Body of pancreas (tissue), 4 donors: ENCODE results near the gene NAB1. TPM values are rescaled to one million over a fixed set of nuclear protein-coding genes. Genes with fewer than 3 reads are reported as not detected.

Experiments
- ATAC-seq: fragments of 150-250 bp; one replicate; pipeline ENCODE4 v1.9.1; 2016
- DNase-seq, 4 donors: peaks; one replicate each; pipeline ENCODE4 v3.0.0-alpha.2; 2019
- H3K27ac ChIP-seq, 4 donors: fragments of 200-600 bp; sonication (generic); 1 replicate in 3 of 4; 2 replicates in 1 of 4; pipeline versions ENCODE4 v1.5.1 to v1.6.1; 2016 to 2019; ENCODE audit warnings: mild to moderate bottlenecking in 1 of 4, mixed read lengths in 1 of 4, moderate library complexity in 1 of 4
- H3K27me3 ChIP-seq, 2 donors: fragments of 200-600 bp; sonication (generic); one replicate each; pipeline ENCODE4 v1.6.0; 2016; ENCODE audit warnings: mild to moderate bottlenecking in 1 of 2
- H3K36me3 ChIP-seq, 2 donors: fragments of 200-600 bp; sonication (generic); replicated peaks in 1 of 2; 2 replicates each; pipeline ENCODE4 v1.5.1; 2016; ENCODE audit warnings: low read depth in 2 of 2; ENCODE audit not compliant: insufficient read depth in 1 of 2
- H3K4me1 ChIP-seq: fragments of 200-600 bp; sonication (generic); one replicate; pipeline ENCODE4 v1.6.0; 2016
- H3K4me3 ChIP-seq, 2 donors: fragments of 200-600 bp; sonication (generic); 1 replicate in 1 of 2; 2 replicates in 1 of 2; pipeline ENCODE4 v1.5.1; 2016 to 2019
- H3K9me3 ChIP-seq, 3 donors: fragments of 200-600 bp; sonication (generic); 1 replicate in 2 of 3; 2 replicates in 1 of 3; pipeline ENCODE4 v1.5.1; 2016
- POLR2A ChIP-seq, 3 donors: fragments of 450-650 bp; IDR thresholded peaks; one replicate each; pipeline ENCODE4 v1.6.1; 2016; ENCODE audit warnings: antibody characterized with exemption in 3 of 3, mild to moderate bottlenecking in 2 of 3
- WGBS, 2 donors: methylation state at CpG; one replicate each; pipeline ENCODE4 v1.1.5; 2017; 5-methylcytosine and 5-hydroxymethylcytosine counted together
- intact Hi-C: fragments of 100-400 bp; cut with DNase I; formaldehyde crosslinking; loops from one replicate; pipeline ENCODE4 v1.15.1; 2023
- total RNA-seq, 2 donors: library from RNA; depleted of rRNA; stranded (reverse); fragments of >200 nt; gene quantifications; one replicate each; pipeline ENCODE4 v1.1.0, GENCODE V29; 2016
- TF ChIP-seq, protein P1 (sequence below), 7 experiments: fragments of 450-650 bp in 4 of 7; fragments of 200-600 bp in 3 of 7; sonication (generic) in 3 of 7; IDR thresholded peaks; one replicate each; pipeline ENCODE4 v1.5.1; 2016 to 2019; ENCODE audit warnings: antibody characterized with exemption in 7 of 7

NAB1 gene
- total RNA-seq, 2 donors from 2014 or later: 19.8 to 30.1 TPM

DNA sequence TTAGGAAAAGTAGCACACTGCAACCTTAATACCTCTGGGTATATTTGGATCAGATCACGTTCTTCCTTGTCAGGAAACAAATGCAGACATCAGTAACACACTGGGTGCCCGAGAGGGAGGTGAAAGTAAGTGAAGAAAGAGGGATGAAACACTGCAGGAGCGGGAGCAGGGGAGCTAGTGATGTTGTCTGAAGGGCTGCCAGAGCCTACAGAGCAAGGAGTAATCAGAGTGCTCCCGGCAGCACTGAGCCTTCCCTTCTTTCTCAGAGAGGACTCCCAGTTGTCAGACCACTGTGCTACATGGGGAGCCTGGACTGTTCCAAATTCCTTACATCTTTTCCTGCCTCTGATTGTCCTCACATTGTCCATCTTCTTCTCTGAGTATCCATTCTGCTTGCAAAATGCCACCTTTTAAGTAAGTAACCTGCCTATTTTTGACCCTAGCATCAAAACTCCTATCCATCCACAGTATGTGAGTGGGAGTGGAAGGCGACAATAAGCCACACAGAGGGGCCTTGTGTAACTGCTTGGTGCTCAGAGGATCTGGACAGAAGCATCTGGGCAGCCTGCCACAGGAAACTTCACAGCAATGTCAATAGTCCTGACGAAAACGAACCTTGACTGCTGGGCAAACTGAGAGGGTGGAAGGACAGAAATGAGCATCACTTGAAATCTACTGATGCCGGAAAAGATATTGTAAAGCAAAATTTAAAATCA lies 10.8 kb upstream of the NAB1 start:
- intact Hi-C loops: no loop called here
- DNase-seq (peak in 2 of 4 donors; percentile 29 to 54), ATAC-seq (no peak)
- Histone ChIP-seq H3K27me3 (no peaks in the 10 kb centered on the region), H3K36me3 (no peaks in the 10 kb centered on the region), H3K9me3 (no peaks in the 10 kb centered on the region), H3K4me3 (no peak overlapping the region), H3K4me1 (no peaks in the 10 kb centered on the region), H3K27ac (no peak overlapping the region)
- TF ChIP-seq POLR2A (IDR thresholded peaks at IDR 0.05): no peak
- TF ChIP-seq, protein P1, sequence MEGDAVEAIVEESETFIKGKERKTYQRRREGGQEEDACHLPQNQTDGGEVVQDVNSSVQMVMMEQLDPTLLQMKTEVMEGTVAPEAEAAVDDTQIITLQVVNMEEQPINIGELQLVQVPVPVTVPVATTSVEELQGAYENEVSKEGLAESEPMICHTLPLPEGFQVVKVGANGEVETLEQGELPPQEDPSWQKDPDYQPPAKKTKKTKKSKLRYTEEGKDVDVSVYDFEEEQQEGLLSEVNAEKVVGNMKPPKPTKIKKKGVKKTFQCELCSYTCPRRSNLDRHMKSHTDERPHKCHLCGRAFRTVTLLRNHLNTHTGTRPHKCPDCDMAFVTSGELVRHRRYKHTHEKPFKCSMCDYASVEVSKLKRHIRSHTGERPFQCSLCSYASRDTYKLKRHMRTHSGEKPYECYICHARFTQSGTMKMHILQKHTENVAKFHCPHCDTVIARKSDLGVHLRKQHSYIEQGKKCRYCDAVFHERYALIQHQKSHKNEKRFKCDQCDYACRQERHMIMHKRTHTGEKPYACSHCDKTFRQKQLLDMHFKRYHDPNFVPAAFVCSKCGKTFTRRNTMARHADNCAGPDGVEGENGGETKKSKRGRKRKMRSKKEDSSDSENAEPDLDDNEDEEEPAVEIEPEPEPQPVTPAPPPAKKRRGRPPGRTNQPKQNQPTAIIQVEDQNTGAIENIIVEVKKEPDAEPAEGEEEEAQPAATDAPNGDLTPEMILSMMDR (IDR thresholded peaks at IDR 0.05): no peak
- 60 to 70% methylated on average over 8 of the region's 8 CpGs for WGBS, 2 donors

- H3K27ac ChIP-seq: no peak overlapping the region
- H3K4me1 ChIP-seq: no peaks in the 10 kb centered on the region
- H3K36me3 ChIP-seq: no peaks in the 10 kb centered on the region
- no peak for ATAC-seq
- H3K27me3 ChIP-seq: no peaks in the 10 kb centered on the region
- 53 to 75% methylated on average over 1 of the region's 1 CpG for WGBS, 2 donors
- H3K9me3 ChIP-seq: no peaks in the 10 kb centered on the region
- DNase-seq: no peak
- no peak overlapping the region for H3K4me3 ChIP-seq
- TF ChIP-seq, protein P1 (IDR thresholded peaks at IDR 0.05): no peak
- no peak for TF ChIP-seq POLR2A (IDR thresholded peaks at IDR 0.05)
- intact Hi-C loops: no loop called here
Measured at GRCh38 chr2:190640117-190640516, 8.8 kb upstream of the NAB1 start.

DNA sequence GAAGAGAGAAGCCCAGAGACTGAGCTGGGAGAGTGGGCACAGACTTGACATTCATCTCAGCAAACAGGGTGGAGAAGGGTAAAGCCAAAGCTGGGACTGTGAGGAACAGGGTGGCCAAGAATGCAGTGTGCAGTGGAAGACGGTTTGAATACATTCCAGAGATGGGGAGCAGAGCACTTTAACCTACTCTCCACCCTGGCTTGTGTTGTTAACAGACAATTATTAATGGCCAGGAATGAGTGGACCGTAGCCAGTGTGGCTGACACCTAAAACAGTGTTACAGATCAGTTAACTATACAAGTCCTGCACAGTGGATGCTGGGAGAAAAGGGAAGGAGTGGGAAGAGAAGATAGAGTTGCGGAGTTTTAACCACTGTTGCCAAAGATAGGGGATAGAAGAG lies 7.4 kb upstream of the NAB1 start:
- ATAC-seq: no peak
- WGBS, 2 donors: 78% methylated on average over 3 of the region's 3 CpGs

GRCh38 chr2:190646780-190647522 lies 1.9 kb upstream of the NAB1 start:
- Histone ChIP-seq H3K9me3 (no peaks in the 10 kb centered on the region), H3K27ac (peak overlapping the region in 1 of 4 donors; percentile 1), H3K27me3 (no peaks in the 10 kb centered on the region), H3K36me3 (no peaks in the 10 kb centered on the region), H3K4me3 (no peak overlapping the region), H3K4me1 (peaks cover 10% of the 10 kb centered on the region)
- TF ChIP-seq, protein P1 (IDR thresholded peaks at IDR 0.05): no peak
- TF ChIP-seq POLR2A (IDR thresholded peaks at IDR 0.05): no peak
- ATAC-seq (no peak), DNase-seq (no peak)
- 69 to 72% methylated on average over 9 of the region's 9 CpGs for WGBS, 2 donors
- intact Hi-C loops: no loop called here

More for the DNA sequence above, 7.4 kb upstream of the NAB1 start:
- Histone ChIP-seq H3K36me3 (no peaks in the 10 kb centered on the region), H3K27me3 (no peaks in the 10 kb centered on the region), H3K4me1 (no peaks in the 10 kb centered on the region), H3K9me3 (no peaks in the 10 kb centered on the region), H3K27ac (no peak overlapping the region), H3K4me3 (no peak overlapping the region)
- TF ChIP-seq POLR2A (IDR thresholded peaks at IDR 0.05): no peak
- TF ChIP-seq, protein P1 (IDR thresholded peaks at IDR 0.05): no peak
- intact Hi-C loops: no loop called here
- no peak for DNase-seq
